ENCODE results near the gene FOSL1. TPM values are rescaled to one million over a fixed set of nuclear protein-coding genes. Genes with fewer than 3 reads are reported as not detected.

Gene FOSL1
- total and polyA plus RNA-seq, 2 donors (not counting 3 experiments of a cell fraction or from before 2014, with no cell fraction given), result 18.1 to 53.8 TPM

DNA sequence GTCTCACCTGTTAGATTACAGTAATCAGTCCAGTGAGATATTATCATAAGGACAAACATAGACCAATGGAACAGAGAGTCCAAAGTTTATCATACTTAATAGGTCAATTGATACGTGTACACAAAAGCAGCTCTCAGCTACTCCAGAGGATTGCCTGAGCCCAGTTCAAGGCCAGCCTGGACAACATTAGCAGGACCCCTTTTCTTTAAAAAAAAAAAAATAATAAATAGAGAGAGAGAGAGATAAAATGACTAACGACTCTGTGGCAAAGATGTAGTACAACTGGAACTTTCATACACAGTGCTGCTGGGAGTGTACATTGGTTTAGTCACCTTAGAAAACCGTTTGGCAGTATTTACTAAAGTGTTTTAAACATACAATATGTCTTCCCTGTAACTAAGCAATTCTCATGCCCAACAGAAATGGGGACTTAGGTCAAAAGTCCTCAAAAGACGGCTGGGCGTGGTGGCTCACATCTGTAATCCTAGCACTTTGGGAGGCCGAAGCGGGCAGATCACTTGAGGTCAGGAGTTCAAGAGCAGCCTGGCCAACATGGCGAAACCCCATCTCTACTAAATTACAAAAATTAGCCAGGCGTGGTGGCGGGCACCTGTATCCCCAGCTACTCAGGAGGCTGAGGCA, 55.8 kb downstream of the FOSL1 start:
- Histone ChIP-seq H3K27me3 (ENCODE audit: control insufficient read depth in 2 of 2, insufficient read depth in 2 of 2, low read length in 2 of 2) (no peaks in the 10 kb centered on the region), H3K36me3 (ENCODE audit: control insufficient read depth in 2 of 2, extremely low read depth in 1 of 2, insufficient read depth in 2 of 2, low read length in 2 of 2) (no peaks in the 10 kb centered on the region), H3K4me2 (ENCODE audit: insufficient read depth, low read length) (no peak overlapping the region), H3K4me1 (ENCODE audit: control insufficient read depth, extremely low read depth, insufficient read depth, low read length) (no peaks in the 10 kb centered on the region), H4K20me1 (replicated peaks; ENCODE audit: control insufficient read depth, extremely low read depth, insufficient read depth, low read length) (no peaks in the 10 kb centered on the region), H2AFZ (ENCODE audit: low read depth, low read length) (no peak overlapping the region), H3K9me3 (replicated peaks; ENCODE audit: control insufficient read depth, insufficient read depth, low read length) (no peaks in the 10 kb centered on the region), H3K4me3 (replicated peaks in 1 of 3; ENCODE audit: insufficient read depth in 1 of 3, low read depth in 1 of 3, low read length in 3 of 3) (no peak overlapping the region), H3K27ac (ENCODE audit: insufficient read depth, low read depth, low read length) (no peak overlapping the region), H3K79me2 (ENCODE audit: control insufficient read depth, insufficient read depth, low read length) (no peaks in the 10 kb centered on the region), H3K9me1 (replicated peaks; ENCODE audit: control insufficient read depth, extremely low read depth, insufficient read depth, low read length) (no peaks in the 10 kb centered on the region), H3K9ac (replicated peaks; ENCODE audit: extremely low read depth, insufficient read depth, low read length) (no peak overlapping the region)
- intact Hi-C loops (cut with micrococcal nuclease) (no loop called here), dilution Hi-C loops (cut with MboI; ENCODE audit: extremely low pct_ligation_motif_present, low sequenced_read_pairs) (no loop called here)
- ChIA-PET CTCF (interaction anchor here (1.6 to 2.5 kb wide), 2 partner anchors 12 to 64 kb away, joined by 5 to 9 read pairs; partner anchors contain the start of gene AP5B1), POLR2A (no interaction called here)
- no peak for TF ChIP-seq POLR2AphosphoS5 (IDR thresholded peaks at IDR 0.05; ENCODE audit: insufficient read depth, low read depth, low read length)
- TF ChIP-seq MYC (IDR thresholded peaks at IDR 0.05; ENCODE audit: low read depth, low read length), result no peak
- TF ChIP-seq, protein P1, sequence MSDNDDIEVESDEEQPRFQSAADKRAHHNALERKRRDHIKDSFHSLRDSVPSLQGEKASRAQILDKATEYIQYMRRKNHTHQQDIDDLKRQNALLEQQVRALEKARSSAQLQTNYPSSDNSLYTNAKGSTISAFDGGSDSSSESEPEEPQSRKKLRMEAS (IDR thresholded peaks at IDR 0.05; ENCODE audit: insufficient read depth, insufficient read length), result no peak
- no peak for TF ChIP-seq FOS (IDR thresholded peaks at IDR 0.05; ENCODE audit: borderline replicate concordance, insufficient read depth, low read length)
- no peak for TF ChIP-seq EZH2 (IDR thresholded peaks at IDR 0.05; ENCODE audit: borderline replicate concordance, low read depth, low read length, severe bottlenecking)
- TF ChIP-seq, protein P2, sequence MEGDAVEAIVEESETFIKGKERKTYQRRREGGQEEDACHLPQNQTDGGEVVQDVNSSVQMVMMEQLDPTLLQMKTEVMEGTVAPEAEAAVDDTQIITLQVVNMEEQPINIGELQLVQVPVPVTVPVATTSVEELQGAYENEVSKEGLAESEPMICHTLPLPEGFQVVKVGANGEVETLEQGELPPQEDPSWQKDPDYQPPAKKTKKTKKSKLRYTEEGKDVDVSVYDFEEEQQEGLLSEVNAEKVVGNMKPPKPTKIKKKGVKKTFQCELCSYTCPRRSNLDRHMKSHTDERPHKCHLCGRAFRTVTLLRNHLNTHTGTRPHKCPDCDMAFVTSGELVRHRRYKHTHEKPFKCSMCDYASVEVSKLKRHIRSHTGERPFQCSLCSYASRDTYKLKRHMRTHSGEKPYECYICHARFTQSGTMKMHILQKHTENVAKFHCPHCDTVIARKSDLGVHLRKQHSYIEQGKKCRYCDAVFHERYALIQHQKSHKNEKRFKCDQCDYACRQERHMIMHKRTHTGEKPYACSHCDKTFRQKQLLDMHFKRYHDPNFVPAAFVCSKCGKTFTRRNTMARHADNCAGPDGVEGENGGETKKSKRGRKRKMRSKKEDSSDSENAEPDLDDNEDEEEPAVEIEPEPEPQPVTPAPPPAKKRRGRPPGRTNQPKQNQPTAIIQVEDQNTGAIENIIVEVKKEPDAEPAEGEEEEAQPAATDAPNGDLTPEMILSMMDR (IDR thresholded peaks at IDR 0.05; ENCODE audit: extremely low read depth in 1 of 2, insufficient read depth in 1 of 2, low read depth in 1 of 2, low read length in 2 of 2), result no peak
- TF ChIP-seq JUN (IDR thresholded peaks at IDR 0.05; ENCODE audit: borderline replicate concordance, insufficient read depth, insufficient read length, low read depth), result no peak
- no peak for TF ChIP-seq POLR2A (IDR thresholded peaks at IDR 0.05; ENCODE audit: low read depth, low read length)
- no peak for TF ChIP-seq GATA2 (IDR thresholded peaks at IDR 0.05; ENCODE audit: insufficient read depth, insufficient read length, low read depth, low read length)
- no peak for FAIRE-seq
- BruUV-seq (replicated peaks), result no TSS peak
- DNase-seq (ENCODE audit: low read depth, low spot score), result no peak

Data from endothelial cell of umbilical vein (primary cell).